AG04450 (cell line): ENCODE results near the gene HAVCR2. TPM values are rescaled to one million over a fixed set of nuclear protein-coding genes. Genes with fewer than 3 reads are reported as not detected.

Experiments used
- CTCF ChIA-PET: fragments of 300-600, 350-600 bp; formaldehyde crosslinking; extraction: SDS; loops from one replicate; lab custom pipeline; 2022; ENCODE audit warnings: antibody characterized with exemption, inconsistent platforms; lab: Charles Lee
- POLR2A ChIA-PET: fragments of 350-600 bp; formaldehyde crosslinking; extraction: SDS; loops from one replicate; lab custom pipeline; 2021; ENCODE audit warnings: antibody characterized with exemption, inconsistent platforms; lab: Yijun Ruan, JAX
- DNase-seq: peaks from one replicate; pipeline ENCODE4 v3.0.0-alpha.2; 2011; ENCODE audit warnings: low read depth, low spot score
- H3K27ac ChIP-seq: one replicate; pipeline ENCODE4 v1.5.1; 2012; ENCODE audit warnings: low read depth, low read length, control low read depth
- H3K27me3 ChIP-seq: one replicate; pipeline ENCODE4 v1.6.0; 2012; ENCODE audit warnings: low read length; ENCODE audit not compliant: control insufficient read depth, insufficient read depth
- H3K4me3 ChIP-seq: 2 replicates; pipeline ENCODE4 v1.5.1; 2011; ENCODE audit warnings: mild to moderate bottlenecking, low read depth, low read length, control low read depth
- H3K9me3 ChIP-seq: 2 replicates; pipeline ENCODE4 v1.5.1; 2012; ENCODE audit warnings: low read length; ENCODE audit not compliant: control insufficient read depth, insufficient read depth
- CTCF ChIP-seq: IDR thresholded peaks from 2 replicates; pipeline ENCODE4 v1.5.1; 2011; ENCODE audit warnings: low read depth, low read length, control low read depth, inconsistent platforms
- polyA plus RNA-seq: library from polyadenylated mRNA; depleted of rRNA; stranded (reverse); fragments of >200 nt; gene quantifications from 2 replicates; pipeline ENCODE4 v1.2.3, GENCODE V29; 2011

The HAVCR2 gene
- polyA plus RNA-seq, 1 experiment = not detected

DNA sequence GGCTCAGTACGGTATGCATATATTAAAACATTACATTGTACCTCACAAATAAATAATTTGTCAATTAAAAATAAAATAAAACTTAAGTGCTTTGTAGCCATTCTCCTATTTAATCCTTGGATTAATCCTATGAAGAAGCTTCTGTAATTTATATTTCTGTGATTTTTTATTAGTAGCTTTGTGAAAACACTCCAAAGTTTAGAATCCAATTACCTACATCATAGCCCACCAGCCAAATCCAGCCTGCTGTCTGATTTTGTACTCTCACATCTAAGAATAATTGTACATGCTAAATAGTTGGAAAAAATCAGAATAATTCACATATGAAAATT is 23.4 kb upstream of the HAVCR2 start:
- ChIA-PET POLR2A (interaction anchor here (0.6 to 1.3 kb wide), 2 partner anchors 10 to 30 kb away, joined by 6 to 9 read pairs; partner anchors contain the start of gene MED7), CTCF (interaction anchor here (0.5 to 3.2 kb wide), 13 partner anchors 10 to 1996 kb away, joined by 3 to 56 read pairs (median 3); partner anchors contain the start of gene MED7)
- no peak for TF ChIP-seq CTCF
- H3K9me3 ChIP-seq = no peaks in the 10 kb centered on the region
- no peak overlapping the region for H3K27ac ChIP-seq
- H3K4me3 ChIP-seq = no peak overlapping the region
- no peaks in the 10 kb centered on the region for H3K27me3 ChIP-seq
- no peak for DNase-seq

GRCh38 chr5:157130925-157131324 is 22.1 kb upstream of the HAVCR2 start:
- DNase-seq = no peak
- ChIA-PET POLR2A (no interaction called here), CTCF (interaction anchor here (0.6 to 3.2 kb wide), 7 partner anchors 7 to 1995 kb away, joined by 3 to 56 read pairs (median 5); partner anchors contain the start of gene MED7)

DNA sequence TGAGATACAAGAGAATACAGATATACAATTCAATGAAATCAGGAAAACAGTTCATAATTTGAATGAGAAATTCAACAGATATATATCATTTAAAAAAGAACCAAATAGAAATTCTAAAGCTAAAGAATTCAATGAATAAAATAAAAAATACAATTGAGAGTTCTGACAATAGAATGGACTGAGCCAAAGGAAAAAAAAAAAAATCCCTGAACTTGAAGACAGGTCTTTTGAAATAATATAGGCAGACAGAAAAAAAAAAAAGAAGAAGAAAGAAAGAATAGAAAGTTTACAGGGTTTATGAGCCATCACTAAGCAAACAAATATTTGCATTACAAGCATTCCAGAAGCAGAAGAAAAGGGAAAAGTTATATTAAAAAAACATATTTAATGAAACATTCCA is 12.9 kb upstream of the HAVCR2 start:
- Histone ChIP-seq H3K9me3 (no peaks in the 10 kb centered on the region), H3K27ac (no peak overlapping the region), H3K4me3 (no peak overlapping the region), H3K27me3 (no peaks in the 10 kb centered on the region)
- TF ChIP-seq CTCF = no peak
- ChIA-PET POLR2A (no interaction called here), CTCF (no interaction called here)
- no peak for DNase-seq

More at GRCh38 chr5:157130925-157131324, 22.1 kb upstream of the HAVCR2 start:
- no peaks in the 10 kb centered on the region for H3K9me3 ChIP-seq
- no peak for TF ChIP-seq CTCF
- H3K4me3 ChIP-seq = no peak overlapping the region
- no peaks in the 10 kb centered on the region for H3K27me3 ChIP-seq
- no peak overlapping the region for H3K27ac ChIP-seq

GRCh38 chr5:157120102-157120501 is 11.3 kb upstream of the HAVCR2 start:
- POLR2A ChIA-PET = interaction anchor here (1.0 kb wide), 1 partner anchor 23 kb away, joined by 3 read pairs; the partner anchor contains the start of gene MED7
- no peak overlapping the region for H3K27ac ChIP-seq
- DNase-seq = no peak
- CTCF ChIA-PET = no interaction called here
- TF ChIP-seq CTCF = no peak
- no peaks in the 10 kb centered on the region for H3K27me3 ChIP-seq
- no peak overlapping the region for H3K4me3 ChIP-seq
- H3K9me3 ChIP-seq = no peaks in the 10 kb centered on the region

- Histone ChIP-seq H3K27ac (no peak overlapping the region), H3K9me3 (no peaks in the 10 kb centered on the region), H3K4me3 (no peak overlapping the region), H3K27me3 (no peaks in the 10 kb centered on the region)
- no peak for TF ChIP-seq CTCF
- POLR2A ChIA-PET = no interaction called here
- CTCF ChIA-PET = interaction anchor here (0.8 kb wide), 1 partner anchor 16 kb away, joined by 3 read pairs; no protein-coding TSS in a partner anchor
- no peak for DNase-seq
Observed at GRCh38 chr5:157116483-157116954, 7.7 kb upstream of the HAVCR2 start.
